CD4-positive, alpha-beta T cell (primary cell): Measurements from ENCODE around the gene BPIFB6. TPM values are rescaled to one million over a fixed set of nuclear protein-coding genes. Genes with fewer than 3 reads are reported as not detected.

Experiments
- ATAC-seq: fragments of 200-7000 bp; cut with Tn5 transposase; one replicate; pipeline ENCODE4 v1.10.0; 2022; ENCODE audit warnings: mild to moderate bottlenecking; ENCODE audit not compliant: poor library complexity
- CTCF ChIA-PET: fragments of 350-600 bp; sonication (Branson Sonifier 250); formaldehyde crosslinking; loops from one replicate; lab custom pipeline; 2021; ENCODE audit warnings: antibody characterized with exemption, inconsistent platforms; lab: Charles Lee
- POLR2A ChIA-PET: fragments of 350-600 bp; sonication (Branson Sonifier 250); formaldehyde crosslinking; loops from one replicate; lab custom pipeline; 2021; ENCODE audit warnings: antibody characterized with exemption, inconsistent platforms; lab: Charles Lee
- DNase-seq, 14 experiments: peaks; one replicate each; pipeline ENCODE4 v3.0.0-alpha.2; 2013 to 2020; ENCODE audit warnings: mixed read lengths in 2 of 14
- H3K27ac ChIP-seq, 2 donors: one replicate each; pipeline versions ENCODE4 v1.5.1 to v1.7.0; 2013; ENCODE audit warnings: low read length in 2 of 2, low read depth in 1 of 2, mild to moderate bottlenecking in 1 of 2
- H3K27me3 ChIP-seq, 2 experiments: 1 replicate in 1 of 2; 2 replicates in 1 of 2; pipeline versions ENCODE4 v1.6.1 to v1.7.0; 2013; ENCODE audit warnings: low read length in 2 of 2, control low read depth in 1 of 2, mild to moderate bottlenecking in 1 of 2, moderate library complexity in 1 of 2; ENCODE audit not compliant: insufficient read depth in 2 of 2, control insufficient read depth in 1 of 2
- H3K36me3 ChIP-seq: one replicate; pipeline ENCODE4 v1.6.1; 2013; ENCODE audit warnings: low read length, control low read depth; ENCODE audit not compliant: insufficient read depth
- H3K4me1 ChIP-seq: one replicate; pipeline ENCODE4 v1.6.1; 2013; ENCODE audit warnings: low read length, control low read depth; ENCODE audit not compliant: insufficient read depth
- H3K4me3 ChIP-seq: one replicate; pipeline ENCODE4 v1.5.1; 2013; ENCODE audit warnings: mild to moderate bottlenecking, low read length, moderate library complexity
- H3K9me3 ChIP-seq, 2 experiments: 1 replicate in 1 of 2; 2 replicates in 1 of 2; pipeline versions ENCODE4 v1.6.1 to v1.7.0; 2013; ENCODE audit warnings: low read length in 2 of 2, mild to moderate bottlenecking in 2 of 2, control low read depth in 1 of 2, moderate library complexity in 1 of 2; ENCODE audit not compliant: control insufficient read depth in 1 of 2, insufficient read depth in 1 of 2
- H3K27ac Mint-ChIP-seq: one replicate; pipeline ENCODE4 v1.8.0; 2020; ENCODE audit warnings: mixed read lengths
- H3K27me3 Mint-ChIP-seq: one replicate; pipeline ENCODE4 v1.8.0; 2021; ENCODE audit warnings: mixed read lengths
- H3K36me3 Mint-ChIP-seq: one replicate; pipeline ENCODE4 v1.8.0; 2021; ENCODE audit warnings: low read depth, mixed read lengths
- H3K4me1 Mint-ChIP-seq: one replicate; pipeline ENCODE4 v1.8.0; 2021; ENCODE audit warnings: low read depth, mixed read lengths
- H3K4me3 Mint-ChIP-seq: one replicate; pipeline ENCODE4 v1.8.0; 2020; ENCODE audit warnings: mild to moderate bottlenecking, mixed read lengths
- H3K9me3 Mint-ChIP-seq: one replicate; pipeline ENCODE4 v1.8.0; 2020; ENCODE audit warnings: mixed read lengths
- CTCF ChIP-seq: fragments of 200-600 bp; IDR thresholded peaks from one replicate; pipeline ENCODE4 v1.8.0; 2022; ENCODE audit warnings: antibody characterized with exemption, mild to moderate bottlenecking
- intact Hi-C, 2 experiments: fragments of 100-400 bp; cut with DNase I in 1 of 2; cut with micrococcal nuclease in 1 of 2; formaldehyde crosslinking; loops; one replicate each; pipeline versions ENCODE4 v1.15.1 to v1.9.0; 2023 to 2025; cut with DNase I, micrococcal nuclease
- total RNA-seq, 174 experiments: library from RNA in 2 of 174; stranded (reverse) in 2 of 174; gene quantifications; one replicate each; pipeline ENCODE4 v1.2.3 and lab custom pipeline; 2021 to 2026

Gene BPIFB6
- total RNA-seq, 2 experiments from 2014 or later = not detected

- no peak for TF ChIP-seq CTCF
- H3K4me1 ChIP-seq = peaks cover 4% of the 10 kb centered on the region
- Mint-ChIP-seq H3K36me3 (no peaks in the 10 kb centered on the region), H3K9me3 (no peaks in the 10 kb centered on the region), H3K4me3 (no peak overlapping the region), H3K27ac (no peak overlapping the region), H3K4me1 (peaks cover 4% of the 10 kb centered on the region), H3K27me3 (no peaks in the 10 kb centered on the region)
- intact Hi-C loops = no loop called here
- no peak overlapping the region for H3K27ac ChIP-seq
- ATAC-seq (no peak), DNase-seq (no peak)
- no peaks in the 10 kb centered on the region for H3K27me3 ChIP-seq
- H3K4me3 ChIP-seq = no peak overlapping the region
- CTCF ChIA-PET = no interaction called here
- H3K36me3 ChIP-seq = no peaks in the 10 kb centered on the region
- POLR2A ChIA-PET = no interaction called here
- H3K9me3 ChIP-seq = no peaks in the 10 kb centered on the region
These were observed 50.1 kb downstream of the BPIFB6 start for GRCh38 chr20:33081411-33082154.

- H3K4me1 Mint-ChIP-seq = no peaks in the 10 kb centered on the region
These were observed 51.1 kb downstream of the BPIFB6 start for GRCh38 chr20:33082546-33082945.

GRCh38 chr20:33083544-33084340, 52.3 kb downstream of the BPIFB6 start:
- intact Hi-C loops = no loop called here
- H3K27ac Mint-ChIP-seq = no peak overlapping the region

More at GRCh38 chr20:33082546-33082945, 51.1 kb downstream of the BPIFB6 start:
- Mint-ChIP-seq H3K36me3 (no peaks in the 10 kb centered on the region), H3K4me3 (no peak overlapping the region), H3K27ac (no peak overlapping the region), H3K27me3 (no peaks in the 10 kb centered on the region), H3K9me3 (no peaks in the 10 kb centered on the region)
- ATAC-seq (no peak), DNase-seq (no peak)
- intact Hi-C loops = no loop called here
- no peaks in the 10 kb centered on the region for H3K9me3 ChIP-seq
- TF ChIP-seq CTCF = no peak
- H3K4me1 ChIP-seq = no peaks in the 10 kb centered on the region
- ChIA-PET CTCF (no interaction called here), POLR2A (no interaction called here)
- no peaks in the 10 kb centered on the region for H3K27me3 ChIP-seq
- no peak overlapping the region for H3K4me3 ChIP-seq
- H3K36me3 ChIP-seq = no peaks in the 10 kb centered on the region
- H3K27ac ChIP-seq = no peak overlapping the region

More at GRCh38 chr20:33083544-33084340, 52.3 kb downstream of the BPIFB6 start:
- no peaks in the 10 kb centered on the region for H3K36me3 ChIP-seq
- H3K27ac ChIP-seq = no peak overlapping the region
- ChIA-PET CTCF (no interaction called here), POLR2A (no interaction called here)
- Mint-ChIP-seq H3K4me1 (no peaks in the 10 kb centered on the region), H3K36me3 (no peaks in the 10 kb centered on the region), H3K27me3 (no peaks in the 10 kb centered on the region), H3K4me3 (no peak overlapping the region), H3K9me3 (no peaks in the 10 kb centered on the region)
- DNase-seq = no peak
- no peak overlapping the region for H3K4me3 ChIP-seq
- no peaks in the 10 kb centered on the region for H3K4me1 ChIP-seq
- no peak for TF ChIP-seq CTCF
- H3K9me3 ChIP-seq = no peaks in the 10 kb centered on the region
- ATAC-seq = no peak
- no peaks in the 10 kb centered on the region for H3K27me3 ChIP-seq
